Ascending aorta (tissue), 2 donors: ENCODE data around the gene ENTPD2. TPM values are rescaled to one million over a fixed set of nuclear protein-coding genes. Genes with fewer than 3 reads are reported as not detected.

Source experiments
- DNase-seq, 2 donors: peaks; one replicate each; pipeline ENCODE4 v3.0.0-alpha.2; 2019; ENCODE audit warnings: low spot score in 2 of 2
- H3K27ac ChIP-seq, 2 donors: fragments of 200-600 bp; sonication (generic); one replicate each; pipeline ENCODE4 v1.5.1; 2016 to 2017; ENCODE audit warnings: mild to moderate bottlenecking in 1 of 2
- H3K27me3 ChIP-seq: fragments of 200-600 bp; sonication (generic); one replicate; pipeline ENCODE4 v1.5.1; 2017
- H3K36me3 ChIP-seq, 2 donors: fragments of 200-600 bp; sonication (generic); one replicate each; pipeline ENCODE4 v1.5.1; 2016
- H3K4me1 ChIP-seq, 2 donors: fragments of 200-600 bp; sonication (generic); one replicate each; pipeline ENCODE4 v1.5.1; 2016 to 2017; ENCODE audit warnings: mild to moderate bottlenecking in 1 of 2
- H3K4me3 ChIP-seq, 2 donors: fragments of 200-600 bp; sonication (generic); one replicate each; pipeline ENCODE4 v1.5.1; 2016 to 2017; ENCODE audit warnings: mild to moderate bottlenecking in 1 of 2
- H3K9me3 ChIP-seq, 2 donors: fragments of 200-600 bp; sonication (generic); one replicate each; pipeline ENCODE4 v1.5.1; 2016
- intact Hi-C: fragments of 100-400 bp; cut with DNase I; formaldehyde crosslinking; loops from one replicate; pipeline ENCODE4 v1.15.1; 2023
- total RNA-seq: library from RNA; depleted of rRNA; stranded (reverse); fragments of >200 nt; gene quantifications from one replicate; pipeline ENCODE4 v1.1.0, GENCODE V29; 2016
- TF ChIP-seq, protein P1 (sequence below), 3 experiments: fragments of 200-600 bp in 2 of 3; fragments of 450-650 bp in 1 of 3; sonication (generic) in 2 of 3; IDR thresholded peaks; one replicate each; pipeline ENCODE4 v1.5.1; 2016 to 2019; ENCODE audit warnings: antibody characterized with exemption in 3 of 3, mild to moderate bottlenecking in 1 of 3, moderate library complexity in 1 of 3

The ENTPD2 gene
- total RNA-seq, 1 donor from 2014 or later, result not detected

GRCh38 chr9:137040568-137040967 is 13.3 kb downstream of the ENTPD2 start:
- no peak overlapping the region for H3K27ac ChIP-seq
- peaks cover 5 to 12% of the 10 kb centered on the region in 2 donors for H3K4me1 ChIP-seq
- H3K27me3 ChIP-seq, result no peaks in the 10 kb centered on the region
- DNase-seq, result no peak
- no peaks in the 10 kb centered on the region for H3K9me3 ChIP-seq
- H3K36me3 ChIP-seq, result peaks cover 18 to 27% of the 10 kb centered on the region in 2 donors
- H3K4me3 ChIP-seq, result no peak overlapping the region
- intact Hi-C loops, result no loop called here
- TF ChIP-seq, protein P1, sequence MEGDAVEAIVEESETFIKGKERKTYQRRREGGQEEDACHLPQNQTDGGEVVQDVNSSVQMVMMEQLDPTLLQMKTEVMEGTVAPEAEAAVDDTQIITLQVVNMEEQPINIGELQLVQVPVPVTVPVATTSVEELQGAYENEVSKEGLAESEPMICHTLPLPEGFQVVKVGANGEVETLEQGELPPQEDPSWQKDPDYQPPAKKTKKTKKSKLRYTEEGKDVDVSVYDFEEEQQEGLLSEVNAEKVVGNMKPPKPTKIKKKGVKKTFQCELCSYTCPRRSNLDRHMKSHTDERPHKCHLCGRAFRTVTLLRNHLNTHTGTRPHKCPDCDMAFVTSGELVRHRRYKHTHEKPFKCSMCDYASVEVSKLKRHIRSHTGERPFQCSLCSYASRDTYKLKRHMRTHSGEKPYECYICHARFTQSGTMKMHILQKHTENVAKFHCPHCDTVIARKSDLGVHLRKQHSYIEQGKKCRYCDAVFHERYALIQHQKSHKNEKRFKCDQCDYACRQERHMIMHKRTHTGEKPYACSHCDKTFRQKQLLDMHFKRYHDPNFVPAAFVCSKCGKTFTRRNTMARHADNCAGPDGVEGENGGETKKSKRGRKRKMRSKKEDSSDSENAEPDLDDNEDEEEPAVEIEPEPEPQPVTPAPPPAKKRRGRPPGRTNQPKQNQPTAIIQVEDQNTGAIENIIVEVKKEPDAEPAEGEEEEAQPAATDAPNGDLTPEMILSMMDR (IDR thresholded peaks at IDR 0.05), result no peak

DNA sequence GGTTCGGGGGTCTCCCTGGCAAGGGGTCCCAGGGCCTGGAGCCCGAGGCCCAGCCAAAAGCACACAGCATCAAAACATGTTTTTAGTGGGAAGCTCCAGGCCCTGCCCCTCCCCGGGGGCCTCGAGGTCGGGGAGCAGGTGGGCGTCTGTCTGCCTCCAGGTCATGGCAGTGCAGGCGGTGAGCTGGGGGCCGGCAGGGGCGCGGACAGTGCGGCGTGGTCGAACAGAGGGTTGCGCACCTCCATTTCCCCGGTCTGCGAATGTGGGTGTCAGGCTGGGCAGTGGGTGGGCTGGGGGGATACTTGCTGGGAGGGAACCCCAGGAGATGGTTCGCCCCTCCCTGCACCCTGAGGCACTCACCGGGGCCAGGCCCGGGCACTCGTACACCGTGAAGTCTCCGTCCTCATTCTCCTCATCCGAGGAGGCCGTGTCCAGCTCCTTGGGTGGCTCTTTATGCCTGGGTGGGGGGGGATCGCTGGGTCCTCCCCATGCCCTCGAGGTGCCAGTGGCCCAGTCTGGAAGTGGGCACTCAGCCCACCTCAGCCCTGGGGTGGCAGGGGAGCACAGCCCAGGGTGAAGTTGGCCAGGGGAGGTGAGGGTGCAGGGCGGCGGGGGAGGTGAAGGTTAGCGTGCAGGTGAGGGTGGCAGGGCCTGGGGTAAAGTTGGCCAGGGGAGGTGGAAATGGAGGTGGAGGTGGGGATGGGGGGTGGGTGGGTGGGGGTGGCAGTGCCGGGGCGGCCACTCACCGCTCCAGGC is 14.1 kb downstream of the ENTPD2 start:
- H3K4me3 ChIP-seq, result no peak overlapping the region
- H3K36me3 ChIP-seq, result peaks cover 18 to 27% of the 10 kb centered on the region in 2 donors
- peaks cover 2 to 12% of the 10 kb centered on the region in 2 donors for H3K4me1 ChIP-seq
- intact Hi-C loops, result no loop called here
- no peak overlapping the region for H3K27ac ChIP-seq
- DNase-seq, result no peak
- no peaks in the 10 kb centered on the region for H3K27me3 ChIP-seq
- TF ChIP-seq, protein P1 (IDR thresholded peaks at IDR 0.05), result no peak
- no peaks in the 10 kb centered on the region for H3K9me3 ChIP-seq

DNA sequence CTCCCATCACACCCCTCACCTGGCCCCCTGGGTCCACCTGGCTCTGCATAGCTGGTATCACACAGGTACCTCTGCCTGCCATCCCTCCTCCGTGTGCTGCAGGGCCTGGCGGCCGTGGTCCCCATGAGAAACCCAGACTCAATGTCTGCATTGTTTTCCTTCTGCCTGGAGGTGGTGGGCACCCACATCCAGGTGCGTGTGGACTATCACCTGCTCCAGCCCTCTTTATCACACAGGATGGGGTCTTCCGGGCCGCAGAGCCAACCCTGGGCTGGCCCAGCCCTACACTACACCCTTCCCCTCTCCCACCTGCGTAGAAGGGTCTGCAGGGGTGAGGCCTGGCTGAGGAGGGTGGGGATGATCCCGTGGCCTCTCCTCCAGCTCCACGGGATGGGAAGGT is 14.9 kb downstream of the ENTPD2 start:
- Histone ChIP-seq H3K4me1 (peaks cover 0 to 7% of the 10 kb centered on the region in 2 donors), H3K27ac (no peak overlapping the region), H3K9me3 (no peaks in the 10 kb centered on the region), H3K4me3 (no peak overlapping the region), H3K27me3 (no peaks in the 10 kb centered on the region), H3K36me3 (peaks cover 18 to 27% of the 10 kb centered on the region in 2 donors)
- intact Hi-C loops, result no loop called here
- no peak for DNase-seq
- TF ChIP-seq, protein P1 (IDR thresholded peaks at IDR 0.05), result no peak

GRCh38 chr9:137037483-137037882 is 16.4 kb downstream of the ENTPD2 start:
- peaks cover 0 to 7% of the 10 kb centered on the region in 2 donors for H3K4me1 ChIP-seq
- intact Hi-C loops, result no loop called here
- peaks cover 18 to 27% of the 10 kb centered on the region in 2 donors for H3K36me3 ChIP-seq
- no peaks in the 10 kb centered on the region for H3K27me3 ChIP-seq
- no peak for DNase-seq
- no peaks in the 10 kb centered on the region for H3K9me3 ChIP-seq
- no peak overlapping the region for H3K4me3 ChIP-seq
- H3K27ac ChIP-seq, result no peak overlapping the region
- TF ChIP-seq, protein P1 (IDR thresholded peaks at IDR 0.05), result no peak

GRCh38 chr9:137037035-137037434 is 16.8 kb downstream of the ENTPD2 start:
- Histone ChIP-seq H3K27me3 (no peaks in the 10 kb centered on the region), H3K4me3 (no peak overlapping the region), H3K4me1 (peaks cover 0 to 7% of the 10 kb centered on the region in 2 donors), H3K27ac (no peak overlapping the region), H3K36me3 (peaks cover 18 to 27% of the 10 kb centered on the region in 2 donors), H3K9me3 (no peaks in the 10 kb centered on the region)
- TF ChIP-seq, protein P1 (IDR thresholded peaks at IDR 0.05), result no peak
- no peak for DNase-seq
- intact Hi-C loops, result no loop called here
